A549 (cell line): Measurements from ENCODE around the gene OPCML. TPM values are rescaled to one million over a fixed set of nuclear protein-coding genes. Genes with fewer than 3 reads are reported as not detected.

Experiments used
- ATAC-seq, 2 experiments: fragments of 200-7000 bp in 1 of 2; fragments of >200 bp in 1 of 2; cut with Nextera tagmentation in 1 of 2; cut with Tn5 transposase in 1 of 2; 3 replicates each; pipeline versions ENCODE4 v1.8.0 to v1.9.1; 2018 to 2020; ENCODE audit warnings: mild to moderate bottlenecking in 1 of 2, moderate library complexity in 1 of 2
- CTCF ChIA-PET: fragments of 300-600 bp; sonication (Branson Sonifier 250); formaldehyde crosslinking; extraction: SDS; loops from one replicate; lab custom pipeline; 2021; ENCODE audit warnings: antibody characterized with exemption, inconsistent platforms; lab: Yijun Ruan, JAX
- POLR2A ChIA-PET: fragments of 350-600 bp; formaldehyde crosslinking; extraction: SDS; loops from one replicate; lab custom pipeline; 2021; ENCODE audit warnings: antibody characterized with exemption, inconsistent platforms; lab: Yijun Ruan, JAX
- DNase-seq, 2 experiments: peaks; one replicate each; pipeline versions ENCODE4 v3.0.0 to v3.0.0-alpha.2; 2011 to 2016; ENCODE audit warnings: low read depth in 1 of 2, low spot score in 1 of 2
- FAIRE-seq: peaks from 2 replicates; lab custom pipeline; 2011; peaks lifted over from hg19 to GRCh38; lab: Jason Lieb, UNC
- H3K27ac ChIP-seq, 2 experiments: fragments of >200 bp; sonication (Bioruptor Twin); formaldehyde crosslinking; 3 replicates each; pipeline ENCODE4 v1.5.1; 2016 to 2017
- H3K4me1 ChIP-seq: fragments of >200 bp; sonication (Bioruptor Twin); formaldehyde crosslinking; 3 replicates; pipeline ENCODE4 v1.6.1; 2016
- H3K4me2 ChIP-seq: fragments of >200 bp; sonication (Bioruptor Twin); formaldehyde crosslinking; 3 replicates; pipeline ENCODE4 v1.6.1; 2016
- H3K4me3 ChIP-seq: fragments of >200 bp; sonication (Bioruptor Twin); formaldehyde crosslinking; 3 replicates; pipeline ENCODE4 v1.5.1; 2016
- H3K9me3 ChIP-seq: fragments of >200 bp; sonication (Bioruptor Twin); formaldehyde crosslinking; 3 replicates; pipeline ENCODE4 v1.6.1; 2016
- ATOH8 ChIP-seq: fragments of 250-450 bp; sonication (Bioruptor Pico); IDR thresholded peaks from 2 replicates; pipeline ENCODE4 v1.5.0; 2020; ENCODE audit warnings: low read depth, mild to moderate bottlenecking, moderate library complexity
- BHLHE40 ChIP-seq: IDR thresholded peaks from 2 replicates; pipeline ENCODE4 v1.6.1; 2012; ENCODE audit warnings: low read depth, low read length, inconsistent platforms
- CBX8 ChIP-seq: fragments of 200-600 bp; sonication (generic); IDR thresholded peaks from 2 replicates; pipeline ENCODE4 v1.6.1; 2016
- CHD2 ChIP-seq: fragments of 150-350 bp; IDR thresholded peaks from 2 replicates; pipeline ENCODE4 v1.6.1; 2014; ENCODE audit warnings: low read length; ENCODE audit not compliant: partially characterized antibody
- FOSL2 ChIP-seq, 2 experiments: fragments of 450-650 bp in 1 of 2; fragments of >200 bp in 1 of 2; sonication (Bioruptor Twin) in 1 of 2; formaldehyde crosslinking; IDR thresholded peaks; 2 replicates each; pipeline versions ENCODE4 v1.5.0 to v1.6.1; 2016 to 2020; ENCODE audit warnings: mild to moderate bottlenecking in 1 of 2, moderate library complexity in 1 of 2
- HDAC2 ChIP-seq: fragments of 200-600 bp; sonication (generic); IDR thresholded peaks from 2 replicates; pipeline ENCODE4 v1.6.1; 2016
- HOXA7 ChIP-seq: fragments of 250-450 bp; sonication (Bioruptor Pico); IDR thresholded peaks from 2 replicates; pipeline ENCODE4 v1.5.0; 2020; ENCODE audit warnings: mild to moderate bottlenecking, moderate library complexity
- HOXB13 ChIP-seq: fragments of 250-450 bp; sonication (Bioruptor Pico); IDR thresholded peaks from 2 replicates; pipeline ENCODE4 v1.5.0; 2020; ENCODE audit warnings: low read depth, mild to moderate bottlenecking, moderate library complexity
- JUN ChIP-seq, 2 experiments: fragments of >200 bp; sonication (Bioruptor Twin); formaldehyde crosslinking; IDR thresholded peaks; 2 replicates in 1 of 2; 3 replicates in 1 of 2; pipeline ENCODE4 v1.6.1; 2016 to 2017
- MAFK ChIP-seq: fragments of 450-650 bp; IDR thresholded peaks from 2 replicates; pipeline ENCODE4 v1.6.1; 2014; ENCODE audit not compliant: partially characterized antibody
- MAZ ChIP-seq: fragments of 150-350 bp; IDR thresholded peaks from 2 replicates; pipeline ENCODE4 v1.6.1; 2014; ENCODE audit warnings: antibody characterized with exemption, low read depth, low read length, borderline replicate concordance
- POLR2A ChIP-seq: IDR thresholded peaks from 2 replicates; pipeline ENCODE4 v1.6.1; 2012; ENCODE audit warnings: mild to moderate bottlenecking, low read length
- REST ChIP-seq: fragments of 200-600 bp; sonication (generic); IDR thresholded peaks from 2 replicates; pipeline ENCODE4 v1.6.1; 2016; ENCODE audit warnings: antibody characterized with exemption, mild to moderate bottlenecking, moderate library complexity
- RNF2 ChIP-seq: fragments of 200-600 bp; sonication (generic); IDR thresholded peaks from 2 replicates; pipeline ENCODE4 v1.6.1; 2016; ENCODE audit warnings: low read depth, mild to moderate bottlenecking, antibody characterized with exemption, moderate library complexity, borderline replicate concordance
- TP53 ChIP-seq: fragments of 250-450 bp; sonication (Bioruptor Pico); IDR thresholded peaks from 2 replicates; pipeline ENCODE4 v1.5.0; 2021; ENCODE audit warnings: mild to moderate bottlenecking, moderate library complexity
- ZSCAN20 ChIP-seq: fragments of 250-450 bp; sonication (Bioruptor Pico); IDR thresholded peaks from 2 replicates; pipeline ENCODE4 v1.8.0; 2022; ENCODE audit warnings: mild to moderate bottlenecking, moderate library complexity
- WGBS: methylation state at CpG from one replicate; pipeline ENCODE4 v1.1.6; 2017; ENCODE audit errors: missing lambda C conversion rate; 5-methylcytosine and 5-hydroxymethylcytosine counted together
- polyA plus RNA-seq, 4 experiments: library from polyadenylated mRNA; depleted of rRNA in 3 of 4; stranded (reverse); fragments of >200 nt; fragmentation: RNase III in 1 of 4; extraction: RNeasy Plus Mini Kit Qiagen cat#74134 plus additional on column Dnase treatment in 1 of 4; gene quantifications; 2 replicates in 3 of 4; 3 replicates in 1 of 4; pipeline ENCODE4 v1.2.3, GENCODE V29; 2011 to 2017
- TF ChIP-seq, protein P1 (sequence below): fragments of >200 bp; sonication (Bioruptor Twin); formaldehyde crosslinking; IDR thresholded peaks from 2 replicates; pipeline ENCODE4 v1.6.1; 2016
- TF ChIP-seq, protein P2 (sequence below): IDR thresholded peaks from 2 replicates; pipeline ENCODE4 v1.6.1; 2012
- TF ChIP-seq, protein P3 (sequence below): fragments of >200 bp; sonication (Bioruptor Twin); formaldehyde crosslinking; IDR thresholded peaks from 3 replicates; pipeline ENCODE4 v1.6.1; 2016

Gene OPCML
- polyA plus RNA-seq, 2 of the 4 experiments (the other 2 are of a cell fraction): not detected

GRCh38 chr11:132644520-132645239, 887.6 kb downstream of the OPCML start:
- Histone ChIP-seq H3K27ac (no peak overlapping the region), H3K4me2 (no peak overlapping the region), H3K4me1 (no peaks in the 10 kb centered on the region), H3K9me3 (no peaks in the 10 kb centered on the region), H3K4me3 (no peak overlapping the region)
- ChIA-PET CTCF (no interaction called here), POLR2A (no interaction called here)
- no peak for DNase-seq
- no peak for FAIRE-seq
- WGBS: 5% methylated on average over 6 of the region's 6 CpGs
- TF ChIP-seq ZSCAN20: no peak
- TF ChIP-seq, protein P1, sequence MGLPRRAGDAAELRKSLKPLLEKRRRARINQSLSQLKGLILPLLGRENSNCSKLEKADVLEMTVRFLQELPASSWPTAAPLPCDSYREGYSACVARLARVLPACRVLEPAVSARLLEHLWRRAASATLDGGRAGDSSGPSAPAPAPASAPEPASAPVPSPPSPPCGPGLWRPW: no peak
- TF ChIP-seq, protein P2, sequence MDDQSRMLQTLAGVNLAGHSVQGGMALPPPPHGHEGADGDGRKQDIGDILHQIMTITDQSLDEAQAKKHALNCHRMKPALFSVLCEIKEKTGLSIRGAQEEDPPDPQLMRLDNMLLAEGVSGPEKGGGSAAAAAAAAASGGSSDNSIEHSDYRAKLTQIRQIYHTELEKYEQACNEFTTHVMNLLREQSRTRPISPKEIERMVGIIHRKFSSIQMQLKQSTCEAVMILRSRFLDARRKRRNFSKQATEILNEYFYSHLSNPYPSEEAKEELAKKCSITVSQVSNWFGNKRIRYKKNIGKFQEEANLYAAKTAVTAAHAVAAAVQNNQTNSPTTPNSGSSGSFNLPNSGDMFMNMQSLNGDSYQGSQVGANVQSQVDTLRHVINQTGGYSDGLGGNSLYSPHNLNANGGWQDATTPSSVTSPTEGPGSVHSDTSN: no peak
- TF ChIP-seq MAZ: no peak
- TF ChIP-seq JUN (IDR thresholded peaks at IDR 0.05): no peak
- no peak for TF ChIP-seq CBX8
- TF ChIP-seq HDAC2: no peak
- no peak for TF ChIP-seq HOXB13 (CRISPR knock-in tag)
- no peak for TF ChIP-seq MAFK
- no peak for TF ChIP-seq FOSL2 (IDR thresholded peaks at IDR 0.05)
- TF ChIP-seq FOSL2 (CRISPR knock-in tag; IDR thresholded peaks at IDR 0.05): no peak
- no peak for TF ChIP-seq REST
- TF ChIP-seq, protein P3, sequence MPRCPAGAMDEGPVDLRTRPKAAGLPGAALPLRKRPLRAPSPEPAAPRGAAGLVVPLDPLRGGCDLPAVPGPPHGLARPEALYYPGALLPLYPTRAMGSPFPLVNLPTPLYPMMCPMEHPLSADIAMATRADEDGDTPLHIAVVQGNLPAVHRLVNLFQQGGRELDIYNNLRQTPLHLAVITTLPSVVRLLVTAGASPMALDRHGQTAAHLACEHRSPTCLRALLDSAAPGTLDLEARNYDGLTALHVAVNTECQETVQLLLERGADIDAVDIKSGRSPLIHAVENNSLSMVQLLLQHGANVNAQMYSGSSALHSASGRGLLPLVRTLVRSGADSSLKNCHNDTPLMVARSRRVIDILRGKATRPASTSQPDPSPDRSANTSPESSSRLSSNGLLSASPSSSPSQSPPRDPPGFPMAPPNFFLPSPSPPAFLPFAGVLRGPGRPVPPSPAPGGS: no peak
- TF ChIP-seq RNF2: no peak
- TF ChIP-seq POLR2A: no peak
- TF ChIP-seq CHD2: no peak
- no peak for TF ChIP-seq BHLHE40
- no peak for TF ChIP-seq ATOH8 (CRISPR knock-in tag)
- no peak for ATAC-seq

GRCh38 chr11:132643239-132643638, 889.1 kb downstream of the OPCML start:
- ChIA-PET POLR2A (no interaction called here), CTCF (no interaction called here)
- TF ChIP-seq TP53 (no peak), HOXA7 (no peak), CHD2 (no peak)
- WGBS: 1% methylated on average over 8 of the region's 9 CpGs
- no peak overlapping the region for H3K27ac ChIP-seq
- DNase-seq: no peak
- H3K4me3 ChIP-seq: no peak overlapping the region
- no peaks in the 10 kb centered on the region for H3K4me1 ChIP-seq
- no peak overlapping the region for H3K4me2 ChIP-seq
- H3K9me3 ChIP-seq: no peaks in the 10 kb centered on the region
- ATAC-seq: no peak
- FAIRE-seq: no peak
